ENCODE measurements around the gene TH.

DNA sequence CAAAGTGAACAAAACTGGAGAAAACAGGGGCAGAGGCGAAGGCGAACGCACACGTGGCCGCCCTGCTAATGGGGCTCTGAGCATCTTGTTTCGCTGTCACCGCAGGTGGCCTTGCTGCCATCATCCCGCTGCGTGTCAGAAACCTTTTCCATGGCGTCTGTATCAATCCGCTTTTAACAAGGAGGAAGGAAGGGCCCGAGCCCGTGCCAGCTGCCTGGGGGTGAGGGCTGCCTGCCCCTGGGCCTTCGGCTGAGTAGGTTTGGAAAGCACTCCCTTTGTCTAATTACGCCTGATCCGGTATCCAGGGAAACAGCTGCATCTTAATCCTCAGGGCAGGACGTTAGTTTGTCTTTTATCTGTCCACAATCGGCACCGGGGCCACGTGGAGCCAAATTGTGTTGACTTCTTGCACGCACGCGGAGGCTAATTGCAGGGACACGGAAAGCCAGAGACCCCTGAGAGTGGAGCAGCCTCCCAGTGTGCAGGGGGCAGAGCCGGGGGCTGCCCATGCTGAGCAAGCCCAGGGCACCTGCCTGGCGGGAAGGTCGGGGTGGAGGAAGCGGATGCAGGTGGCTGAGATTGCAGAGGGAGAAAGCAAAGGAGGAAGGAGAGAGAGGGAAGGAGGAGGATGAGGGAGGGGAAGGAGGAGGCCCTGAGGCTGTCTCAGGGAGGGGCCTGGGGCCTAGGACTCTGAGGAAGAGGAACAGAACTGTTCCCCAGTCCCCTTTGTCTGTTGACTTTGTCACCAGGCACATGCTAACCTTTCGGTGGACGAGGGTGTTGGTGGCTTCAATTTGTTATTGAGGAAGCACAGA is 19.2 kb upstream of the TH start:
- TF ChIP-seq YY1 (IDR thresholded peaks at IDR 0.05; ENCODE audit: insufficient read depth, insufficient read length) (no peak), ZNF274 (IDR thresholded peaks at IDR 0.05; ENCODE audit: low read depth, low read length) (no peak), SUZ12 (IDR thresholded peaks at IDR 0.05; ENCODE audit: extremely low read depth, insufficient read depth, insufficient read length) (no peak)
